Measurements from ENCODE around the gene MPC1L.
A peak's percentile ranks its signal among the peaks of the same experiment; 100 is the strongest.

The MPC1L gene

GRCh38 chrX:40647307-40648197 lies 24.3 kb downstream of the MPC1L start, which contains the start of gene CXorf38:
TSS of gene CXorf38 (minus strand) at chrX:40647561. CDS start at chrX:40647520, 41 bp downstream.
- no peaks in the 10 kb centered on the region for H3K27me3 Mint-ChIP-seq
- CTCF ChIA-PET: interaction anchor here (1.1 to 2.4 kb wide), 4 partner anchors 103 to 146 kb away, joined by 3 to 11 read pairs (median 7); no protein-coding TSS in a partner anchor
- H3K4me1 Mint-ChIP-seq: peaks cover 25% of the 10 kb centered on the region
- DNase-seq: peak; percentile 94
- H3K9me3 Mint-ChIP-seq: no peaks in the 10 kb centered on the region
- H3K36me3 Mint-ChIP-seq: peaks cover 20% of the 10 kb centered on the region
- peak within 1 kb of the TSS; percentile 94 for H3K27ac Mint-ChIP-seq
- H3K4me3 Mint-ChIP-seq: peak within 1 kb of the TSS; percentile 98

GRCh38 chrX:40651620-40652223 lies 28.5 kb downstream of the MPC1L start:
- CTCF ChIA-PET: interaction anchor here (0.5 to 4.7 kb wide), 9 partner anchors 21 to 528 kb away, joined by 3 to 45 read pairs (median 5); partner anchors contain the start of gene MED14
- H3K4me3 Mint-ChIP-seq: no peak overlapping the region
- DNase-seq: peak; percentile 77
- H3K27ac Mint-ChIP-seq: no peak overlapping the region
- H3K9me3 Mint-ChIP-seq: no peaks in the 10 kb centered on the region
- H3K36me3 Mint-ChIP-seq: peaks cover 10% of the 10 kb centered on the region
- no peaks in the 10 kb centered on the region for H3K27me3 Mint-ChIP-seq
- peaks cover 3% of the 10 kb centered on the region for H3K4me1 Mint-ChIP-seq

- no peak overlapping the region for H3K27ac Mint-ChIP-seq
- CTCF ChIA-PET: interaction anchor here (1.4 to 4.7 kb wide), 2 partner anchors 109 to 142 kb away, joined by 8 to 45 read pairs; no protein-coding TSS in a partner anchor
These were observed 29.4 kb downstream of the MPC1L start for GRCh38 chrX:40652664-40653063.

GRCh38 chrX:40653535-40653934 lies 30.3 kb downstream of the MPC1L start:
- H3K4me3 Mint-ChIP-seq: no peak overlapping the region
- no peak overlapping the region for H3K27ac Mint-ChIP-seq
- H3K4me1 Mint-ChIP-seq: no peaks in the 10 kb centered on the region
- no peaks in the 10 kb centered on the region for H3K9me3 Mint-ChIP-seq
- peaks cover 10% of the 10 kb centered on the region for H3K36me3 Mint-ChIP-seq
- CTCF ChIA-PET: interaction anchor here (4.7 kb wide), 1 partner anchor 141 kb away, joined by 45 read pairs; no protein-coding TSS in a partner anchor
- H3K27me3 Mint-ChIP-seq: no peaks in the 10 kb centered on the region
- DNase-seq: no peak

More at GRCh38 chrX:40652664-40653063, 29.4 kb downstream of the MPC1L start:
- DNase-seq: no peak
- Mint-ChIP-seq H3K4me3 (no peak overlapping the region), H3K36me3 (peaks cover 10% of the 10 kb centered on the region), H3K4me1 (peaks cover 2% of the 10 kb centered on the region), H3K27me3 (no peaks in the 10 kb centered on the region), H3K9me3 (no peaks in the 10 kb centered on the region)

GRCh38 chrX:40660381-40660780 lies 37.2 kb downstream of the MPC1L start:
- Mint-ChIP-seq H3K27me3 (no peaks in the 10 kb centered on the region), H3K9me3 (no peaks in the 10 kb centered on the region), H3K36me3 (peaks cover 25% of the 10 kb centered on the region), H3K4me1 (peaks cover 2% of the 10 kb centered on the region), H3K4me3 (no peak overlapping the region), H3K27ac (no peak overlapping the region)
- DNase-seq: no peak
- CTCF ChIA-PET: no interaction called here

- CTCF ChIA-PET: no interaction called here
- no peaks in the 10 kb centered on the region for H3K27me3 Mint-ChIP-seq
- no peak overlapping the region for H3K4me3 Mint-ChIP-seq
- no peak overlapping the region for H3K27ac Mint-ChIP-seq
- DNase-seq: no peak
- H3K36me3 Mint-ChIP-seq: peaks cover 28% of the 10 kb centered on the region
- peaks cover 2% of the 10 kb centered on the region for H3K4me1 Mint-ChIP-seq
- H3K9me3 Mint-ChIP-seq: no peaks in the 10 kb centered on the region
These were observed 38.3 kb downstream of the MPC1L start for GRCh38 chrX:40661489-40661888.

GRCh38 chrX:40663078-40663740 lies 40.0 kb downstream of the MPC1L start:
- CTCF ChIA-PET: interaction anchor here (1.0 kb wide), 1 partner anchor 119 kb away, joined by 3 read pairs; no protein-coding TSS in a partner anchor
- Mint-ChIP-seq H3K27ac (peak overlapping the region; percentile 79), H3K36me3 (peaks cover 38% of the 10 kb centered on the region)

GRCh38 chrX:40663880-40664630 lies 40.8 kb downstream of the MPC1L start:
- H3K4me1 Mint-ChIP-seq: peaks cover 2% of the 10 kb centered on the region
- H3K4me3 Mint-ChIP-seq: no peak overlapping the region
- H3K27ac Mint-ChIP-seq: no peak overlapping the region
- no peaks in the 10 kb centered on the region for H3K9me3 Mint-ChIP-seq
- peaks cover 38% of the 10 kb centered on the region for H3K36me3 Mint-ChIP-seq
- no peaks in the 10 kb centered on the region for H3K27me3 Mint-ChIP-seq
- CTCF ChIA-PET: interaction anchor here (1.0 kb wide), 1 partner anchor 120 kb away, joined by 3 read pairs; no protein-coding TSS in a partner anchor
- no peak for DNase-seq

More at GRCh38 chrX:40663078-40663740, 40.0 kb downstream of the MPC1L start:
- H3K27me3 Mint-ChIP-seq: no peaks in the 10 kb centered on the region
- no peaks in the 10 kb centered on the region for H3K9me3 Mint-ChIP-seq
- H3K4me3 Mint-ChIP-seq: no peak overlapping the region
- no peak for DNase-seq
- H3K4me1 Mint-ChIP-seq: peaks cover 2% of the 10 kb centered on the region

- Mint-ChIP-seq H3K4me3 (no peak overlapping the region), H3K27me3 (no peaks in the 10 kb centered on the region), H3K4me1 (no peaks in the 10 kb centered on the region), H3K27ac (no peak overlapping the region), H3K9me3 (no peaks in the 10 kb centered on the region), H3K36me3 (peaks cover 37% of the 10 kb centered on the region)
- no peak for DNase-seq
- CTCF ChIA-PET: no interaction called here
These were observed 47.9 kb downstream of the MPC1L start for GRCh38 chrX:40671126-40671525.
